ENCODE measurements around the gene TAOK2.

TAOK2 gene

DNA sequence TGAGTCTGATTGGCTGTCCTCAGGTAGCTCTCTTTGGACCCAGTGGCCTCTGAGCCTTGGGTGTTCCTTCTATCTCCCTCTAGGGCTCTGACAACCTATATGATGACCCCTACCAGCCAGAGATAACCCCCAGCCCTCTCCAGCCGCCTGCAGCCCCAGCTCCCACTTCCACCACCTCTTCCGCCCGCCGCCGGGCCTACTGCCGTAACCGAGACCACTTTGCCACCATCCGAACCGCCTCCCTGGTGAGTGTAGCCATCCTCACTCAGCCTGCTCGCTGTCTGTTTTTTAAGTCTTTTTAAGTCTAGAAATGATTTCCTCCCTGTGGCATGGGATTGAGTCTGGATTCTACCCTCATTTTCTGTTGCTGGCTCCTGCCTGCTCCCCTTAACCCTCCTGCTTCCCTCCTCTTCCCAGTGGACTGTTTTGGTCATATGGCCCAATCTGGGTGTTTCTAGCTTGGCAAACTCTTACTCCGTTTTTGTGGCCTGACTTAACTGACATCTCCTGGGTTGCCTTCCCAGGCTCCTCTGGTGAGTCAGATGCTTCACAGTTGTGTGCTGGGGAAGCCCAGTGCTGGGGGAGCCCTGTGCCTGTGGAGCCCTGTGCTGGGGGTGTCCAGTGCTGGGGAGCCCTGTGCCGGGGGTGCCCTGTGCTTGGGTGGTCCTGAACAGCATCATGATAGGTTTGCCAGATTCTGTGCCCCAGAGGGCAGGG is 9.9 kb downstream of the TAOK2 start:
- Histone ChIP-seq H3K4me3 (ENCODE audit: low read length) (no peak overlapping the region), H3K36me3 (ENCODE audit: insufficient read depth, low read length) (peaks cover 100% of the 10 kb centered on the region), H3K9me3 (replicated peaks; ENCODE audit: low read length) (no peaks in the 10 kb centered on the region), H3K4me1 (ENCODE audit: control insufficient read depth, insufficient read depth, low read length) (no peaks in the 10 kb centered on the region), H3K27me3 (ENCODE audit: control insufficient read depth, insufficient read depth, low read length) (no peaks in the 10 kb centered on the region), H3K9ac (ENCODE audit: low read depth, low read length) (no peak overlapping the region), H3K4me2 (ENCODE audit: low read length) (no peak overlapping the region)

DNA sequence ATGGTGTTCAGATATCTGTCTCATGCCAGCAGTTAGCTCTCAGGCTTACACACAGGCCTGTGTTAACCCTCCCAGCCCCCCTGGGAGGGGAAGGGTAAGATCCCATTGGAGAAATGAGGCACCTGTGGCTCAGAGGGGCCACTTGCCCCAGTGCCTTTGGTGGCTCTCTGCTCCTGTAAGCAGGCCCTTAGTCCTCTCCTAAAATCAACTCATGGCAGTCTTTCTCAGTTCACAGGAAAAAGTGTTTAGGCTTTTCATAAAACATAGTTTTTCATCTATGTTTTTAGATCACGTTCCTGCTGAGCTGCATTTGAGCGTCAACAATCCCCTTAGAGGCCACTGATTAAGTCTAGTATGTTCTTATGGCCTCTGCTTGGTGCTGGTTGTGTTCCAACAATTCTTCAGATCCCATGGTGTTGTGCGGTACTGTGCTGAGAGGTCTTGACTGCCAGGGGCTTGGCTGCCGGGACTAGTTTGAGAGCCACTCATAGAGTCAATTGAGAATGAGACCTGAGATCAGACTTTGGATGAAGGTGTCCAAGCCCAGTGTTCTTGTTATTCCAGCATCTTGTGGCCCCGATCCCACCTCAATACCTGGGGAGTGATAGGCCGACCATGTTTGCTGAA is 10.6 kb downstream of the TAOK2 start:
- H3K4me1 ChIP-seq (ENCODE audit: control insufficient read depth, insufficient read depth, low read length) = no peaks in the 10 kb centered on the region
- H3K4me2 ChIP-seq (ENCODE audit: low read length) = no peak overlapping the region
- H3K36me3 ChIP-seq (ENCODE audit: insufficient read depth, low read length) = peaks cover 100% of the 10 kb centered on the region
- H3K9ac ChIP-seq (ENCODE audit: low read depth, low read length) = no peak overlapping the region
- H3K4me3 ChIP-seq (ENCODE audit: low read length) = no peak overlapping the region
- H3K27me3 ChIP-seq (ENCODE audit: control insufficient read depth, insufficient read depth, low read length) = no peaks in the 10 kb centered on the region
- no peaks in the 10 kb centered on the region for H3K9me3 ChIP-seq (replicated peaks; ENCODE audit: low read length)

DNA sequence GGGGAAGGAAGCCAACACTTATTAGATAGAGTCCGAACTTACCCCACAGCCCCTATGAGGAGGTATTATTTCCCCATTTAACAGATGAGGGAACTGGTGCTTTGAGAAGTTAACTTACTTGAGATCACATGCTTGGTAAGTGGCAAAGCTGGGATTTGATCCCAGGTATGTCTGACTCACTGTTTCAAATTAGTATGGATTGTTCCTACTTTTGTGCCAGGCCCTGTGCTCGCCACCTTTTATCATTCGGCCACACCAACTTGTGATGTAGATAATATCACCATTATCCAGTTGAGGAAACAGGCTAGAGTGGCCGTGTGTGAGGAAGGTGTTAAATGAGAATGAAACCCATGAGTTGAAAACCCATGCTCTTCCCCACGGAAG is 11.1 kb downstream of the TAOK2 start:
- Histone ChIP-seq H3K4me3 (ENCODE audit: low read length) (no peak overlapping the region), H3K9ac (ENCODE audit: low read depth, low read length) (no peak overlapping the region), H3K4me2 (ENCODE audit: low read length) (no peak overlapping the region), H3K27me3 (ENCODE audit: control insufficient read depth, insufficient read depth, low read length) (no peaks in the 10 kb centered on the region), H3K9me3 (replicated peaks; ENCODE audit: low read length) (no peaks in the 10 kb centered on the region), H3K4me1 (ENCODE audit: control insufficient read depth, insufficient read depth, low read length) (no peaks in the 10 kb centered on the region), H3K36me3 (ENCODE audit: insufficient read depth, low read length) (peaks cover 100% of the 10 kb centered on the region)

DNA sequence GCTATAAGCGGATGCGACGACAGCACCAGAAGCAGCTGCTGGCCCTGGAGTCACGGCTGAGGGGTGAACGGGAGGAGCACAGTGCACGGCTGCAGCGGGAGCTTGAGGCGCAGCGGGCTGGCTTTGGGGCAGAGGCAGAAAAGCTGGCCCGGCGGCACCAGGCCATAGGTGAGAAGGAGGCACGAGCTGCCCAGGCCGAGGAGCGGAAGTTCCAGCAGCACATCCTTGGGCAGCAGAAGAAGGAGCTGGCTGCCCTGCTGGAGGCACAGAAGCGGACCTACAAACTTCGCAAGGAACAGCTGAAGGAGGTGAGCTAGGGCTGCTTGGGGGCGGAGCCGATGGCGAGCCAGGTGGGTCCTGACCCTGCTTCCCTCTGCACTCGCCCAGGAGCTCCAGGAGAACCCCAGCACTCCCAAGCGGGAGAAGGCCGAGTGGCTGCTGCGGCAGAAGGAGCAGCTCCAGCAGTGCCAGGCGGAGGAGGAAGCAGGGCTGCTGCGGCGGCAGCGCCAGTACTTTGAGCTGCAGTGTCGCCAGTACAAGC is 11.7 kb downstream of the TAOK2 start:
- Histone ChIP-seq H3K27me3 (ENCODE audit: control insufficient read depth, insufficient read depth, low read length) (no peaks in the 10 kb centered on the region), H3K4me2 (ENCODE audit: low read length) (no peak overlapping the region), H3K4me3 (ENCODE audit: low read length) (no peak overlapping the region), H3K9ac (ENCODE audit: low read depth, low read length) (no peak overlapping the region), H3K36me3 (ENCODE audit: insufficient read depth, low read length) (peaks cover 98% of the 10 kb centered on the region), H3K4me1 (ENCODE audit: control insufficient read depth, insufficient read depth, low read length) (no peaks in the 10 kb centered on the region), H3K9me3 (replicated peaks; ENCODE audit: low read length) (no peaks in the 10 kb centered on the region)

DNA sequence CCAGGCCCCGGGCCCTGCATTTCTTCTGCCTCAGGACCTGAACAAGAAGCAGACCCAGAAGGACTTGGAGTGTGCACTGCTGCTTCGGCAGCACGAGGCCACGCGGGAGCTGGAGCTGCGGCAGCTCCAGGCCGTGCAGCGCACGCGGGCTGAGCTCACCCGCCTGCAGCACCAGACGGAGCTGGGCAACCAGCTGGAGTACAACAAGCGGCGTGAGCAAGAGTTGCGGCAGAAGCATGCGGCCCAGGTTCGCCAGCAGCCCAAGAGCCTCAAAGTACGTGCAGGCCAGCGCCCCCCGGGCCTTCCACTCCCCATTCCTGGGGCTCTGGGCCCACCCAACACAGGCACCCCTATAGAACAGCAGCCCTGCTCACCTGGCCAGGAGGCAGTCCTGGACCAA is 12.6 kb downstream of the TAOK2 start:
- no peaks in the 10 kb centered on the region for H3K9me3 ChIP-seq (replicated peaks; ENCODE audit: low read length)
- no peaks in the 10 kb centered on the region for H3K27me3 ChIP-seq (ENCODE audit: control insufficient read depth, insufficient read depth, low read length)
- H3K4me1 ChIP-seq (ENCODE audit: control insufficient read depth, insufficient read depth, low read length) = no peaks in the 10 kb centered on the region
- H3K36me3 ChIP-seq (ENCODE audit: insufficient read depth, low read length) = peaks cover 90% of the 10 kb centered on the region
- H3K9ac ChIP-seq (ENCODE audit: low read depth, low read length) = no peak overlapping the region
- no peak overlapping the region for H3K4me3 ChIP-seq (ENCODE audit: low read length)
- no peak overlapping the region for H3K4me2 ChIP-seq (ENCODE audit: low read length)

DNA sequence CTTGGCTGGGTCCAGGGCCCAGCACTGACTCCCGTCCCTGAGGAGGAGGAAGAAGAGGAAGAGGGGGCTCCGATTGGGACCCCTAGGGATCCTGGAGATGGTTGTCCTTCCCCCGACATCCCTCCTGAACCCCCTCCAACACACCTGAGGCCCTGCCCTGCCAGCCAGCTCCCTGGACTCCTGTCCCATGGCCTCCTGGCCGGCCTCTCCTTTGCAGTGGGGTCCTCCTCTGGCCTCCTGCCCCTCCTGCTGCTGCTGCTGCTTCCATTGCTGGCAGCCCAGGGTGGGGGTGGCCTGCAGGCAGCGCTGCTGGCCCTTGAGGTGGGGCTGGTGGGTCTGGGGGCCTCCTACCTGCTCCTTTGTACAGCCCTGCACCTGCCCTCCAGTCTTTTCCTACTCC is 13.3 kb downstream of the TAOK2 start:
- Histone ChIP-seq H3K4me1 (ENCODE audit: control insufficient read depth, insufficient read depth, low read length) (no peaks in the 10 kb centered on the region), H3K4me2 (ENCODE audit: low read length) (no peak overlapping the region), H3K9me3 (replicated peaks; ENCODE audit: low read length) (no peaks in the 10 kb centered on the region), H3K9ac (ENCODE audit: low read depth, low read length) (no peak overlapping the region), H3K36me3 (ENCODE audit: insufficient read depth, low read length) (peaks cover 90% of the 10 kb centered on the region), H3K4me3 (ENCODE audit: low read length) (no peak overlapping the region), H3K27me3 (ENCODE audit: control insufficient read depth, insufficient read depth, low read length) (no peaks in the 10 kb centered on the region)

DNA sequence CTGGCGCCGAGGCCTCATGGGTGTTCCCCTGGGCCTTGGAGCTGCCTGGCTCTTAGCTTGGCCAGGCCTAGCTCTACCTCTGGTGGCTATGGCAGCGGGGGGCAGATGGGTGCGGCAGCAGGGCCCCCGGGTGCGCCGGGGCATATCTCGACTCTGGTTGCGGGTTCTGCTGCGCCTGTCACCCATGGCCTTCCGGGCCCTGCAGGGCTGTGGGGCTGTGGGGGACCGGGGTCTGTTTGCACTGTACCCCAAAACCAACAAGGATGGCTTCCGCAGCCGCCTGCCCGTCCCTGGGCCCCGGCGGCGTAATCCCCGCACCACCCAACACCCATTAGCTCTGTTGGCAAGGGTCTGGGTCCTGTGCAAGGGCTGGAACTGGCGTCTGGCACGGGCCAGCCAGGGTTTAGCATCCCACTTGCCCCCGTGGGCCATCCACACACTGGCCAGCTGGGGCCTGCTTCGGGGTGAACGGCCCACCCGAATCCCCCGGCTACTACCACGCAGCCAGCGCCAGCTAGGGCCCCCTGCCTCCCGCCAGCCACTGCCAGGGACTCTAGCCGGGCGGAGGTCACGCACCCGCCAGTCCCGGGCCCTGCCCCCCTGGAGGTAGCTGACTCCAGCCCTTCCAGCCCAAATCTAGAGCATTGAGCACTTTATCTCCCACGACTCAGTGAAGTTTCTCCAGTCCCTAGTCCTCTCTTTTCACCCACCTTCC is 13.9 kb downstream of the TAOK2 start:
- H3K9me3 ChIP-seq (replicated peaks; ENCODE audit: low read length) = no peaks in the 10 kb centered on the region
- no peaks in the 10 kb centered on the region for H3K4me1 ChIP-seq (ENCODE audit: control insufficient read depth, insufficient read depth, low read length)
- no peak overlapping the region for H3K4me2 ChIP-seq (ENCODE audit: low read length)
- H3K9ac ChIP-seq (ENCODE audit: low read depth, low read length) = no peak overlapping the region
- H3K36me3 ChIP-seq (ENCODE audit: insufficient read depth, low read length) = peaks cover 90% of the 10 kb centered on the region
- H3K4me3 ChIP-seq (ENCODE audit: low read length) = no peak overlapping the region
- H3K27me3 ChIP-seq (ENCODE audit: control insufficient read depth, insufficient read depth, low read length) = no peaks in the 10 kb centered on the region

DNA sequence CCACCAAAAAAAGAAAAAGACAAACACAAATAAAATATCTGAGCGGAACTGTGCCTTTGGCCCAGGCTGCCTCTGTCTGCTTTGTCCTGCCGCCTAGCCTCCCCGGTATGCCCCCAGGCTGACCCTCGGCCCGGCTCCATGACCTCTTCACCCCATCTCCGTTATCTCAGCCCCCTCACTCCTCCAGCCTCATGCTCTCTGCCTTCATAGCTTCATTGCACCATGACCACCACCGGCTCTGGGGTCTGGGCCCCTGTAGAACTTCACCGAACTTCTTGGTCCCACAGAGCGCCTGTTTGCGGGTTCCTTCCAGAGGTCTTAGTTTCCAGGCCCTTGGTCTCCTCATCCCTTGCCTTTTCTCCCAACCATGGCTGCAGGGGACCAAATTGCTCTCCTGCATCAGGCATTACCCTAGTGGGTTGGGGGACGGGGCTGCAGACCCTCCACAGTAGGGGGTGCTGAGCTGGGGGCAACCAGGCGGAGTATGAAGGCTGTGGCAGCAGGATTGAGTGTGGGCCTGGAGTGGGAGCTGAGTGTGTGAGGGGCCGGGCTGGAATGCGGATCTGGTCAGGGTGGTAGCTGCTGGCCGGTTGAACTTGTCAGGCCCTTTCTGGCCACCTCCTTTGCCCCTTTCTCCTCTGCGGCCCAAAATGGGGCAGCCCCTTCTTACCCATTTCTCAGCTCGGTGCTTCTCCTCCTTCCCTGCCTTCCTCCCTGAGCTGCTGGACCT is 14.8 kb downstream of the TAOK2 start:
- peaks cover 90% of the 10 kb centered on the region for H3K36me3 ChIP-seq (ENCODE audit: insufficient read depth, low read length)
- H3K9me3 ChIP-seq (replicated peaks; ENCODE audit: low read length) = no peaks in the 10 kb centered on the region
- no peak overlapping the region for H3K4me3 ChIP-seq (ENCODE audit: low read length)
- H3K4me1 ChIP-seq (ENCODE audit: control insufficient read depth, insufficient read depth, low read length) = no peaks in the 10 kb centered on the region
- no peak overlapping the region for H3K4me2 ChIP-seq (ENCODE audit: low read length)
- no peaks in the 10 kb centered on the region for H3K27me3 ChIP-seq (ENCODE audit: control insufficient read depth, insufficient read depth, low read length)
- H3K9ac ChIP-seq (ENCODE audit: low read depth, low read length) = no peak overlapping the region

DNA sequence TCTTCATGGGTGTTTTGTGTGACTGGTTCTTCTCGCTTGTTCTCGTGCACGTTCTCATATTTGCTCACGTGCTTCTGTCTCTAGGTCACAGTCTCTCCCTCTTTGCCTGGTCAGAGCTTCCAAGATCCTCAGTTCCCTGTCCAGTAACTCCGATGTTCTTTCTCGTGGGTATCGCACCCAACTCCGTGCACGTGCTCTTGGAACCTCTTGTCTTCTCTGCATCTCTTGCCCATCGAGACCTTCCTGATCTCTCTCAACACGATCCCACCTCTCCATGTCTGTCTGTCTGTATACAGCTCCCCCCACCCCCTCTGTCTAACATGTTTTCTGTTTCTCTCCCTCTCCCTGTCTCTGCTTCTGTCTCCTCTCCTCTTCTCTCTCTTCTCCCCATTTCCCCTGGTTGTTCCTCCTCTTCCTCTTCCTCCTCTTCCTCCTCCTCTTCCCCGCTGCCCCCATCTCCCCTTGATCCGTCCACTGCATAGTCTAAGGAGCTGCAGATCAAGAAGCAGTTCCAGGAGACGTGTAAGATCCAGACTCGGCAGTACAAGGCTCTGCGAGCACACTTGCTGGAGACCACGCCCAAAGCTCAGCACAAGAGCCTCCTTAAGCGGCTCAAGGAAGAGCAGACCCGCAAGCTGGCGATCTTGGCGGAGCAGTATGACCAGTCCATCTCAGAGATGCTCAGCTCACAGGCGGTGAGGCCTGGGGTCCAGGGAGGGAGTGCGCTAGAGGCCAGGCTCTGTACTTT is 15.6 kb downstream of the TAOK2 start:
- Histone ChIP-seq H3K27me3 (ENCODE audit: control insufficient read depth, insufficient read depth, low read length) (no peaks in the 10 kb centered on the region), H3K4me3 (ENCODE audit: low read length) (no peak overlapping the region), H3K9me3 (replicated peaks; ENCODE audit: low read length) (no peaks in the 10 kb centered on the region), H3K4me1 (ENCODE audit: control insufficient read depth, insufficient read depth, low read length) (peaks cover under 1% of the 10 kb centered on the region), H3K36me3 (ENCODE audit: insufficient read depth, low read length) (peaks cover 85% of the 10 kb centered on the region), H3K4me2 (ENCODE audit: low read length) (no peak overlapping the region), H3K9ac (ENCODE audit: low read depth, low read length) (no peak overlapping the region)

DNA sequence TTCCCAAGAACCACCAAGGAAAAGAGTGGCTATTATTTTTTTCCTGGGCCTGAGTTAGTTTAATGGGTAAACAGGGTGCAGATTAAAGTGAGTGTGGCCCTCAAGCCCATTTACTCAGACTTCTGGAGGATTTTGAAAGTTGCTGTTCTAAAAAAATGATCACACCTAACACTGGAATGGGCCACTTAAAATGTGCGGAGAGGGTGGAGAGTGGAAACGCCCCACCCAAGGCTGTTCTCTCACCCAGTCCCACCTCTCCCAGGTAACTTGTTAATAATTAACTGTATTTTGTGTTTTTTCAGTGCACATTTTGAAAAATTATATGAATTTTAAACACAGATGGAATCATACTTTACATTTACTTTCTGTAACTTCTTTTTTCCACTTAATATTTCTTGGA is 16.4 kb downstream of the TAOK2 start:
- Histone ChIP-seq H3K27me3 (ENCODE audit: control insufficient read depth, insufficient read depth, low read length) (no peaks in the 10 kb centered on the region), H3K4me2 (ENCODE audit: low read length) (no peak overlapping the region), H3K9me3 (replicated peaks; ENCODE audit: low read length) (no peaks in the 10 kb centered on the region), H3K4me1 (ENCODE audit: control insufficient read depth, insufficient read depth, low read length) (peaks cover 8% of the 10 kb centered on the region), H3K9ac (ENCODE audit: low read depth, low read length) (no peak overlapping the region), H3K36me3 (ENCODE audit: insufficient read depth, low read length) (peaks cover 77% of the 10 kb centered on the region), H3K4me3 (ENCODE audit: low read length) (no peak overlapping the region)

Data from skeletal muscle satellite cell (primary cell).